HEK293 (cell line): ENCODE results near the gene KIT.

Source experiments
- CTCF ChIA-PET: fragments of 350-600 bp; formaldehyde crosslinking; extraction: SDS; loops from one replicate; lab custom pipeline; 2021; ENCODE audit warnings: antibody characterized with exemption; lab: Yijun Ruan, JAX
- POLR2A ChIA-PET: fragments of 300-600 bp; formaldehyde crosslinking; extraction: SDS; loops from one replicate; lab custom pipeline; 2020; ENCODE audit warnings: antibody characterized with exemption, inconsistent platforms; lab: Yijun Ruan, JAX
- H3K27ac ChIP-seq: fragments of 200-500 bp; sonication (Bioruptor generic); 2 replicates; pipeline ENCODE4 v1.5.1; 2014; ENCODE audit warnings: low read depth, low read length, control low read depth, inconsistent platforms; ENCODE audit errors: extremely low read depth
- H3K36me3 ChIP-seq, 2 experiments: fragments of 200-500 bp in 1 of 2; sonication (Bioruptor generic) in 1 of 2; 1 replicate in 1 of 2; 2 replicates in 1 of 2; pipeline ENCODE4 v1.5.1; 2014 to 2017; ENCODE audit warnings: inconsistent platforms in 2 of 2, low read length in 2 of 2; ENCODE audit not compliant: control insufficient read depth in 2 of 2, insufficient read depth in 1 of 2
- H3K4me1 ChIP-seq: fragments of 200-500 bp; sonication (Bioruptor generic); 2 replicates; pipeline ENCODE4 v1.5.1; 2014; ENCODE audit warnings: mild to moderate bottlenecking, low read length, inconsistent platforms; ENCODE audit not compliant: control insufficient read depth, insufficient read depth
- H3K4me3 ChIP-seq: 2 replicates; pipeline ENCODE4 v1.5.1; 2011; ENCODE audit warnings: low read depth, mild to moderate bottlenecking, control low read depth, low read length, moderate library complexity
- H3K9me3 ChIP-seq: fragments of 200-500 bp; sonication (Bioruptor generic); 2 replicates; pipeline ENCODE4 v1.5.1; 2014; ENCODE audit warnings: low read depth, low read length, inconsistent platforms; ENCODE audit not compliant: control insufficient read depth, insufficient read depth
- FEZF1 ChIP-seq: fragments of 450-650 bp; formaldehyde crosslinking; IDR thresholded peaks from 2 replicates; pipeline ENCODE4 v1.5.1; 2016; ENCODE audit warnings: missing biosample characterization, missing genetic modification characterization
- GLIS2 ChIP-seq: fragments of 450-650 bp; formaldehyde crosslinking; IDR thresholded peaks from 2 replicates; pipeline ENCODE4 v1.5.1; 2016; ENCODE audit warnings: missing biosample characterization, missing genetic modification characterization
- KLF8 ChIP-seq: fragments of 450-650 bp; formaldehyde crosslinking; IDR thresholded peaks from 2 replicates; pipeline ENCODE4 v1.5.1; 2016; ENCODE audit warnings: missing biosample characterization, missing genetic modification characterization
- OVOL3 ChIP-seq: fragments of 450-650 bp; formaldehyde crosslinking; IDR thresholded peaks from 2 replicates; pipeline ENCODE4 v1.5.1; 2016; ENCODE audit warnings: missing biosample characterization, missing genetic modification characterization
- SALL2 ChIP-seq: fragments of 450-650 bp; formaldehyde crosslinking; IDR thresholded peaks from 2 replicates; pipeline ENCODE4 v1.5.0; 2017; ENCODE audit warnings: missing biosample characterization, mild to moderate bottlenecking, missing genetic modification characterization, borderline replicate concordance
- ZBTB10 ChIP-seq: fragments of 450-650 bp; formaldehyde crosslinking; IDR thresholded peaks from 2 replicates; pipeline ENCODE4 v1.5.1; 2016; ENCODE audit warnings: missing biosample characterization, missing genetic modification characterization
- ZFHX2 ChIP-seq: fragments of 450-650 bp; formaldehyde crosslinking; conservative IDR thresholded peaks from 2 replicates; pipeline ENCODE4 v1.5.1; 2016; ENCODE audit warnings: missing biosample characterization, missing genetic modification characterization
- ZFP69B ChIP-seq: fragments of 450-650 bp; formaldehyde crosslinking; IDR thresholded peaks from 2 replicates; pipeline ENCODE4 v1.5.1; 2016; ENCODE audit warnings: missing biosample characterization, missing genetic modification characterization
- ZNF133 ChIP-seq: fragments of 450-650 bp; formaldehyde crosslinking; IDR thresholded peaks from 2 replicates; pipeline ENCODE4 v1.5.1; 2016; ENCODE audit warnings: missing biosample characterization, missing genetic modification characterization
- ZNF140 ChIP-seq: fragments of 450-650 bp; formaldehyde crosslinking; IDR thresholded peaks from 2 replicates; pipeline ENCODE4 v1.5.1; 2016; ENCODE audit warnings: missing biosample characterization, missing genetic modification characterization
- ZNF148 ChIP-seq: fragments of 450-650 bp; formaldehyde crosslinking; IDR thresholded peaks from 2 replicates; pipeline ENCODE4 v1.5.0; 2017; ENCODE audit warnings: missing biosample characterization, missing genetic modification characterization, borderline replicate concordance
- ZNF221 ChIP-seq: fragments of 450-650 bp; formaldehyde crosslinking; IDR thresholded peaks from 2 replicates; pipeline ENCODE4 v1.5.1; 2017; ENCODE audit warnings: missing biosample characterization, missing genetic modification characterization, borderline replicate concordance
- ZNF223 ChIP-seq: fragments of 450-650 bp; formaldehyde crosslinking; IDR thresholded peaks from 2 replicates; pipeline ENCODE4 v1.5.1; 2016; ENCODE audit warnings: missing biosample characterization, missing genetic modification characterization
- ZNF341 ChIP-seq: fragments of 450-650 bp; formaldehyde crosslinking; IDR thresholded peaks from 2 replicates; pipeline ENCODE4; 2016; ENCODE audit warnings: low read depth, missing biosample characterization, missing genetic modification characterization
- ZNF366 ChIP-seq: fragments of 450-650 bp; formaldehyde crosslinking; conservative IDR thresholded peaks from 2 replicates; pipeline ENCODE4 v1.5.1; 2016; ENCODE audit warnings: missing biosample characterization, missing genetic modification characterization
- ZNF501 ChIP-seq: fragments of 450-650 bp; formaldehyde crosslinking; IDR thresholded peaks from 2 replicates; pipeline ENCODE4 v1.5.1; 2016; ENCODE audit warnings: missing biosample characterization, missing genetic modification characterization
- ZNF558 ChIP-seq: fragments of 450-650 bp; formaldehyde crosslinking; IDR thresholded peaks from 2 replicates; pipeline ENCODE4 v1.5.1; 2016; ENCODE audit warnings: missing biosample characterization, missing genetic modification characterization
- ZNF560 ChIP-seq: fragments of 450-650 bp; formaldehyde crosslinking; IDR thresholded peaks from 2 replicates; pipeline ENCODE4 v1.5.1; 2017; ENCODE audit warnings: missing biosample characterization, missing genetic modification characterization, borderline replicate concordance
- ZNF621 ChIP-seq: fragments of 450-650 bp; formaldehyde crosslinking; IDR thresholded peaks from 2 replicates; pipeline ENCODE4 v1.5.1; 2017; ENCODE audit warnings: missing biosample characterization, missing genetic modification characterization
- ZNF670 ChIP-seq: fragments of 450-650 bp; formaldehyde crosslinking; IDR thresholded peaks from 2 replicates; pipeline ENCODE4 v1.5.1; 2016; ENCODE audit warnings: missing biosample characterization, missing genetic modification characterization, low read depth
- ZNF692 ChIP-seq: fragments of 450-650 bp; formaldehyde crosslinking; IDR thresholded peaks from 2 replicates; pipeline ENCODE4 v1.5.1; 2016; ENCODE audit warnings: missing biosample characterization, missing genetic modification characterization
- ZXDB ChIP-seq: fragments of 450-650 bp; formaldehyde crosslinking; IDR thresholded peaks from 2 replicates; pipeline ENCODE4 v1.5.1; 2016; ENCODE audit warnings: missing biosample characterization, missing genetic modification characterization
- TF ChIP-seq, protein P1 (sequence below): fragments of 450-650 bp; formaldehyde crosslinking; IDR thresholded peaks from 2 replicates; pipeline ENCODE4 v1.5.1; 2016; ENCODE audit warnings: missing biosample characterization, missing genetic modification characterization

Gene KIT

GRCh38 chr4:54731552-54731951, 73.8 kb downstream of the KIT start:
- H3K4me1 ChIP-seq, result no peaks in the 10 kb centered on the region
- no peak for TF ChIP-seq ZNF692 (tag by site-specific recombination)
- TF ChIP-seq, all 188 proteins: peak for 0
- Histone ChIP-seq H3K27ac (no peak overlapping the region), H3K9me3 (no peaks in the 10 kb centered on the region), H3K4me3 (no peak overlapping the region), H3K36me3 (peaks cover 0 to 44% of the 10 kb centered on the region in 2 experiments; a peak in 1 of 3 replicates)
- ChIA-PET POLR2A (no interaction called here), CTCF (no interaction called here)

DNA sequence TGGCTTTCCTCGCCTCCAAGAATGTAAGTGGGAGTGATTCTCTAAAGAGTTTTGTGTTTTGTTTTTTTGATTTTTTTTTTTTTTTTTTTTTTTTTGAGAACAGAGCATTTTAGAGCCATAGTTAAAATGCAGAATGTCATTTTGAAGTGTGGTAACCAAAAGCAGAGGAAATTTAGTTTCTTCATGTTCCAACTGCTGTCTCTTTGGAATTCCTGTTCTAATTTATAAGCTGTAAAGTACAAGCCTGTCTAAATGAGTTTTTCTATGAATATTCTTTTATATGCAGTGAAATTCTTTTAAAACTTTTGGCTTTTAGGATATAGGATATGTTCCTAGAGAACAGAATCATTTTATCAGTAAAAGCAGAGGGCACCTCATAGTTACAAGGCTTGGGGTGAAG, 74.2 kb downstream of the KIT start:
- POLR2A ChIA-PET, result no interaction called here
- H3K9me3 ChIP-seq, result no peaks in the 10 kb centered on the region
- CTCF ChIA-PET, result no interaction called here
- peaks cover 0 to 48% of the 10 kb centered on the region in 2 experiments; a peak in 1 of 3 replicates for H3K36me3 ChIP-seq
- H3K27ac ChIP-seq, result no peak overlapping the region
- no peak for TF ChIP-seq ZNF670 (tag by site-specific recombination)
- TF ChIP-seq ZNF133 (tag by site-specific recombination), result no peak
- no peak for TF ChIP-seq ZNF621
- no peak for TF ChIP-seq ZNF341 (tag by site-specific recombination)
- no peak for TF ChIP-seq ZNF223 (tag by site-specific recombination)
- no peak for TF ChIP-seq ZNF221
- no peak for TF ChIP-seq ZFP69B (tag by site-specific recombination)
- TF ChIP-seq ZBTB10 (tag by site-specific recombination), result no peak
- TF ChIP-seq SALL2 (tag by site-specific recombination), result no peak
- TF ChIP-seq ZXDB (tag by site-specific recombination), result no peak
- H3K4me1 ChIP-seq, result no peaks in the 10 kb centered on the region
- no peak overlapping the region for H3K4me3 ChIP-seq

GRCh38 chr4:54737421-54737820, 79.7 kb downstream of the KIT start:
- Histone ChIP-seq H3K9me3 (no peaks in the 10 kb centered on the region), H3K27ac (no peak overlapping the region), H3K4me1 (no peaks in the 10 kb centered on the region), H3K4me3 (no peak overlapping the region), H3K36me3 (peaks cover 0 to 48% of the 10 kb centered on the region in 2 experiments; a peak in 1 of 3 replicates)
- ChIA-PET POLR2A (no interaction called here), CTCF (no interaction called here)
- no peak for TF ChIP-seq ZNF501 (tag by site-specific recombination)
- no peak for TF ChIP-seq OVOL3 (tag by site-specific recombination)
- no peak for TF ChIP-seq ZNF140 (tag by site-specific recombination)
- no peak for TF ChIP-seq ZFHX2
- TF ChIP-seq ZNF148, result no peak
- TF ChIP-seq, protein P1, sequence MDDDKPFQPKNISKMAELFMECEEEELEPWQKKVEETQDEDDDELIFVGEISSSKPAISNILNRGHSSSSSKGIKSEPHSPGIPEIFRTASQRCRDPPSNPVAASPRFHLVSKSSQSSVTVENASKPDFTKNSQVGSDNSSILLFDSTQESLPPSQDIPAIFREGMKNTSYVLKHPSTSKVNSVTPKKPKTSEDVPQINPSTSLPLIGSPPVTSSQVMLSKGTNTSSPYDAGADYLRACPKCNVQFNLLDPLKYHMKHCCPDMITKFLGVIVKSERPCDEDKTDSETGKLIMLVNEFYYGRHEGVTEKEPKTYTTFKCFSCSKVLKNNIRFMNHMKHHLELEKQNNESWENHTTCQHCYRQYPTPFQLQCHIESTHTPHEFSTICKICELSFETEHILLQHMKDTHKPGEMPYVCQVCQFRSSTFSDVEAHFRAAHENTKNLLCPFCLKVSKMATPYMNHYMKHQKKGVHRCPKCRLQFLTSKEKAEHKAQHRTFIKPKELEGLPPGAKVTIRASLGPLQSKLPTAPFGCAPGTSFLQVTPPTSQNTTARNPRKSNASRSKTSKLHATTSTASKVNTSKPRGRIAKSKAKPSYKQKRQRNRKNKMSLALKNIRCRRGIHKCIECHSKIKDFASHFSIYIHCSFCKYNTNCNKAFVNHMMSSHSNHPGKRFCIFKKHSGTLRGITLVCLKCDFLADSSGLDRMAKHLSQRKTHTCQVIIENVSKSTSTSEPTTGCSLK (tag by site-specific recombination), result no peak
- no peak for TF ChIP-seq GLIS2 (tag by site-specific recombination)
- TF ChIP-seq ZNF558 (tag by site-specific recombination), result no peak
- TF ChIP-seq ZNF560 (tag by site-specific recombination), result no peak
- no peak for TF ChIP-seq KLF8
- no peak for TF ChIP-seq FEZF1 (tag by site-specific recombination)
- no peak for TF ChIP-seq ZNF366
